DOHH2 (cell line): Measurements from ENCODE around the gene CISD3.

Experiments
- EZH2phosphoT487 ChIP-seq: fragments of 200-600 bp; sonication (generic); IDR thresholded peaks from 2 replicates; pipeline ENCODE4 v1.6.1; 2017; ENCODE audit warnings: borderline replicate concordance, mild to moderate bottlenecking, antibody characterized with exemption, low read length, moderate library complexity, mixed read lengths
- TF ChIP-seq, protein P1 (sequence below): fragments of 200-600 bp; sonication (generic); IDR thresholded peaks from one replicate; pipeline ENCODE4 v1.5.1; 2014; ENCODE audit warnings: antibody characterized with exemption, mild to moderate bottlenecking, low read depth, low read length; ENCODE audit not compliant: poor library complexity, severe bottlenecking

- TF ChIP-seq EZH2phosphoT487 = no peak
- TF ChIP-seq, protein P1, sequence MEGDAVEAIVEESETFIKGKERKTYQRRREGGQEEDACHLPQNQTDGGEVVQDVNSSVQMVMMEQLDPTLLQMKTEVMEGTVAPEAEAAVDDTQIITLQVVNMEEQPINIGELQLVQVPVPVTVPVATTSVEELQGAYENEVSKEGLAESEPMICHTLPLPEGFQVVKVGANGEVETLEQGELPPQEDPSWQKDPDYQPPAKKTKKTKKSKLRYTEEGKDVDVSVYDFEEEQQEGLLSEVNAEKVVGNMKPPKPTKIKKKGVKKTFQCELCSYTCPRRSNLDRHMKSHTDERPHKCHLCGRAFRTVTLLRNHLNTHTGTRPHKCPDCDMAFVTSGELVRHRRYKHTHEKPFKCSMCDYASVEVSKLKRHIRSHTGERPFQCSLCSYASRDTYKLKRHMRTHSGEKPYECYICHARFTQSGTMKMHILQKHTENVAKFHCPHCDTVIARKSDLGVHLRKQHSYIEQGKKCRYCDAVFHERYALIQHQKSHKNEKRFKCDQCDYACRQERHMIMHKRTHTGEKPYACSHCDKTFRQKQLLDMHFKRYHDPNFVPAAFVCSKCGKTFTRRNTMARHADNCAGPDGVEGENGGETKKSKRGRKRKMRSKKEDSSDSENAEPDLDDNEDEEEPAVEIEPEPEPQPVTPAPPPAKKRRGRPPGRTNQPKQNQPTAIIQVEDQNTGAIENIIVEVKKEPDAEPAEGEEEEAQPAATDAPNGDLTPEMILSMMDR = no peak
These were observed 12.9 kb upstream of the CISD3 start for GRCh38 chr17:38717139-38717745.
